Fibroblast of lung (primary cell): ENCODE results near the gene EPB41L5.

ENCODE experiments used
- EZH2 ChIP-seq: IDR thresholded peaks from 2 replicates; pipeline ENCODE4 v1.5.1; 2012; ENCODE audit warnings: low read length, control low read depth, mild to moderate bottlenecking; ENCODE audit errors: missing control alignments
- TF ChIP-seq, protein P1 (sequence below), 2 donors: IDR thresholded peaks in 1 of 2; conservative IDR thresholded peaks in 1 of 2; 1 replicate in 1 of 2; 2 replicates in 1 of 2; pipeline ENCODE4 v1.5.1; 2011 to 2012; ENCODE audit warnings: low read length in 2 of 2, control low read depth in 1 of 2, inconsistent platforms in 1 of 2, low read depth in 1 of 2, mild to moderate bottlenecking in 1 of 2

DNA sequence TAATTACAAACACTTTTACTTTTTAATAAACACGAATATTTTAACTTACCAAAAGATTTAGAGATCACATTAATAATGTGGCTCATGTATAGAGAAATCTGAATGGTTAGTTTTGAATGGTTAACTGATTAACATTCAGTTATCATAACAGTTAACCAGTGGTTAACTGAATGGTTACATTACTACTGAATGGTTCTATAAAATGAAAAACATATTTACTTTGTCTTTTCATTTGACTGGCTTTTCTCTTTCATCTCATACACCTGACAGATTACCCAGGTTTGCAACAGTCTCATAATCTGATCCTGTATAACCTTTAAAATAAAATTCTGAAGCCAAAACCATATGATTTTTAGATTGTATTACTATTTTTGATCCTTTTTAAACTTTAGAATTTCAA lies 91.9 kb downstream of the EPB41L5 start:
- TF ChIP-seq, protein P1, sequence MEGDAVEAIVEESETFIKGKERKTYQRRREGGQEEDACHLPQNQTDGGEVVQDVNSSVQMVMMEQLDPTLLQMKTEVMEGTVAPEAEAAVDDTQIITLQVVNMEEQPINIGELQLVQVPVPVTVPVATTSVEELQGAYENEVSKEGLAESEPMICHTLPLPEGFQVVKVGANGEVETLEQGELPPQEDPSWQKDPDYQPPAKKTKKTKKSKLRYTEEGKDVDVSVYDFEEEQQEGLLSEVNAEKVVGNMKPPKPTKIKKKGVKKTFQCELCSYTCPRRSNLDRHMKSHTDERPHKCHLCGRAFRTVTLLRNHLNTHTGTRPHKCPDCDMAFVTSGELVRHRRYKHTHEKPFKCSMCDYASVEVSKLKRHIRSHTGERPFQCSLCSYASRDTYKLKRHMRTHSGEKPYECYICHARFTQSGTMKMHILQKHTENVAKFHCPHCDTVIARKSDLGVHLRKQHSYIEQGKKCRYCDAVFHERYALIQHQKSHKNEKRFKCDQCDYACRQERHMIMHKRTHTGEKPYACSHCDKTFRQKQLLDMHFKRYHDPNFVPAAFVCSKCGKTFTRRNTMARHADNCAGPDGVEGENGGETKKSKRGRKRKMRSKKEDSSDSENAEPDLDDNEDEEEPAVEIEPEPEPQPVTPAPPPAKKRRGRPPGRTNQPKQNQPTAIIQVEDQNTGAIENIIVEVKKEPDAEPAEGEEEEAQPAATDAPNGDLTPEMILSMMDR (conservative IDR thresholded peaks at IDR 0.05 in 1 of 2, IDR thresholded peaks at IDR 0.05 in 1 of 2; ENCODE audit: low read depth in 1 of 2, low read length in 2 of 2): no peak
- TF ChIP-seq EZH2: no peak
